Measurements from ENCODE around the gene CDKL5.

CDKL5 gene

DNA sequence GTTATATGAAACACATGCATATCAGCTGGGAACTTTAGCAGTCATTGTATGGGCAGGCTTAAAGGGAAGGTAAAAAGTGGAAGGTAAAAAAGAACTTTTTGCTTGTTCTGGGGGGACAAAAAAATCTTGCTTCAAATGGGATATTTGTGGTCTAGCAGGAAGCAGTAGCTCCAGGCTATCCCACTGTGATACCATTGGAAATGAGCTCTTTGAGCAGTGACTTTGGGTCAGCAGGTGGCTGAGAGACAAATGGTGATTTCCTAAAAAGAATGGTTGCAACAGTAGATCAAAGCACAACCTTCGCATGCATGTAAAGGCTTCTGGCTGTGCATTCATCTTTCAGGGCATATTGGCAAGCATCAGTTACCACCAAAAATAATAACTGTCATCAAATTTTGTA lies 140.3 kb downstream of the CDKL5 start:
- no peak overlapping the region for H3K4me3 ChIP-seq (ENCODE audit: low read length)
- TF ChIP-seq, protein P1, sequence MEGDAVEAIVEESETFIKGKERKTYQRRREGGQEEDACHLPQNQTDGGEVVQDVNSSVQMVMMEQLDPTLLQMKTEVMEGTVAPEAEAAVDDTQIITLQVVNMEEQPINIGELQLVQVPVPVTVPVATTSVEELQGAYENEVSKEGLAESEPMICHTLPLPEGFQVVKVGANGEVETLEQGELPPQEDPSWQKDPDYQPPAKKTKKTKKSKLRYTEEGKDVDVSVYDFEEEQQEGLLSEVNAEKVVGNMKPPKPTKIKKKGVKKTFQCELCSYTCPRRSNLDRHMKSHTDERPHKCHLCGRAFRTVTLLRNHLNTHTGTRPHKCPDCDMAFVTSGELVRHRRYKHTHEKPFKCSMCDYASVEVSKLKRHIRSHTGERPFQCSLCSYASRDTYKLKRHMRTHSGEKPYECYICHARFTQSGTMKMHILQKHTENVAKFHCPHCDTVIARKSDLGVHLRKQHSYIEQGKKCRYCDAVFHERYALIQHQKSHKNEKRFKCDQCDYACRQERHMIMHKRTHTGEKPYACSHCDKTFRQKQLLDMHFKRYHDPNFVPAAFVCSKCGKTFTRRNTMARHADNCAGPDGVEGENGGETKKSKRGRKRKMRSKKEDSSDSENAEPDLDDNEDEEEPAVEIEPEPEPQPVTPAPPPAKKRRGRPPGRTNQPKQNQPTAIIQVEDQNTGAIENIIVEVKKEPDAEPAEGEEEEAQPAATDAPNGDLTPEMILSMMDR (conservative IDR thresholded peaks at IDR 0.05; ENCODE audit: low read depth, low read length), result no peak
- DNase-seq (ENCODE audit: low read depth), result no peak

DNA sequence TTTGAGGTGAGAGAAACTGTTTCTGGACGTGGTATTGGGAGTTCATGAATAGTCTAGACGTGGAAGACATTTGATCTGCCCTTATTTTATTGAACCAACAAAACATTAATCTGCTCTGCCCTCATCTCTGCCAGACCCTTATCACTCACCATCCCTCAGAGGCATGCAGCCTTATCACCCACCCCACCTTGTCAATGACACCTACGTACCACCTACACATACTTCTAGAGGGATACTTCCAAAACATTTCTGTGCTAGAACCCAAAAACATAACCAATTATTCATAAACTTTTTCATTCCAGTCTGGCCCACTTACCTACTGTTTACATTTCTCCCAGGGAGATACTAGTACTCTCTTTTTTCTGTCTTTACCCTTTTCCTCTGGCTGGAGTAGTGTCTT lies 141.3 kb downstream of the CDKL5 start:
- TF ChIP-seq, protein P1 (conservative IDR thresholded peaks at IDR 0.05; ENCODE audit: low read depth, low read length), result no peak
- no peak overlapping the region for H3K4me3 ChIP-seq (ENCODE audit: low read length)
- DNase-seq (ENCODE audit: low read depth), result no peak

DNA sequence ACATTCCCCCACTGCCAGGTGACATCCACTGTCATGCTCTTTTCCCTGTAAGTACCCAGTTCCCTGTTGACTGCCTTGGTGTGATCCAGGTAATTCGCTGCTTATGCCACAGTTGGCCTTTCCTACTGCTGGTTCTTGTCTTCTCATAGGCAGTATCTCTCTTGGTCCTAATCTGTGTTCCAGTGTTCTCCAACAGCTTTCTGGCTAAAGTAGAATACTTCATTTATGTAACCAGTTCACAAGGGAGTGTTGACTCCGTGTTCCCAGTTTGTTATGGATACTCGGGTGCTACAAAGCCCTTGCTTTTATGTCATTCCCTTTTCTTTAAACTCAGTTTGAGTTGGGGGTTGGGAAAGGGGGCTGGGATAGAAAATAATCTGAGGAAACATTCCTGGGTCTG lies 148.1 kb downstream of the CDKL5 start:
- TF ChIP-seq, protein P1 (conservative IDR thresholded peaks at IDR 0.05; ENCODE audit: low read depth, low read length), result no peak
- no peak overlapping the region for H3K4me3 ChIP-seq (ENCODE audit: low read length)
- no peak for DNase-seq (ENCODE audit: low read depth)

DNA sequence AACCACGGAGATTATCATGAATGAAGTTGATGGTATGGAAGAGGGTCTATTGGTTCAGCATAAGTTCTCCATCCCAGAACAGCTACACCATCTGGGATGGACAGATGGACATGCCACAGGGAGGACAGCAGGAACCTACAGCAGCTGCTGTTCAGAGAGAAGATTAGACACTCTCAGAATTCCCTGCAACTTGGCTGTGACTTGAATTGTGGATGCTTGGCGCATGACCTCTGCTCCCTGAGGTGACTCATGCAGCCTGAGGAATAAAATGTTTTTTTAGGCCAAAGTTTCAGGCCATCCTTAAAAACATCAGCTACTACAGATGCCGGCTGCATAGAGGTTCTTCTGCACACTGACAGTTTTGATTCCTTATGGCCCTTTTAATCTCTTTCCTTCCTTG lies 149.2 kb downstream of the CDKL5 start:
- DNase-seq (ENCODE audit: low read depth), result peak; percentile 1

DNA sequence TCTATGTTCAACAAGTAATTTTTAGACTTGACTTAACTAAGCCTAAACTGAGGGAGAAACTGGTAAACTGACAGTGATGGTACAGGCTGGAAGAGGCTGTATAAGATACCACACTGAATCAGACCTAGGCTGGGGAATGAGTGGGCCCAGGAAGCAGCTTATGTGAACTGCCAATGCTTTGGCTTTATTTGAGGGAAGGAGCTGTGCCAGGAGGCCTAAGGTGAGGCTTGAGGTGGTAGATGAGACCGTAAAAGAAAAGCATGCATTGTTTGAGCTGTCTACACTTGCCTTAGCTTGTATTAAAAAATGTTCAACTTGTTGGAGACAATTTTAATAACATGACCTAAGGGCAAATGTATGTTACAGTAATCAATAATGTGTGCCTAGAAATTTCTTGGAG lies 150.3 kb downstream of the CDKL5 start:
- H3K4me3 ChIP-seq (ENCODE audit: low read length), result no peak overlapping the region
- DNase-seq (ENCODE audit: low read depth), result no peak
- TF ChIP-seq, protein P1 (conservative IDR thresholded peaks at IDR 0.05; ENCODE audit: low read depth, low read length), result no peak

More for the DNA sequence above, 149.2 kb downstream of the CDKL5 start:
- TF ChIP-seq, protein P1 (conservative IDR thresholded peaks at IDR 0.05; ENCODE audit: low read depth, low read length), result no peak
- H3K4me3 ChIP-seq (ENCODE audit: low read length), result no peak overlapping the region

DNA sequence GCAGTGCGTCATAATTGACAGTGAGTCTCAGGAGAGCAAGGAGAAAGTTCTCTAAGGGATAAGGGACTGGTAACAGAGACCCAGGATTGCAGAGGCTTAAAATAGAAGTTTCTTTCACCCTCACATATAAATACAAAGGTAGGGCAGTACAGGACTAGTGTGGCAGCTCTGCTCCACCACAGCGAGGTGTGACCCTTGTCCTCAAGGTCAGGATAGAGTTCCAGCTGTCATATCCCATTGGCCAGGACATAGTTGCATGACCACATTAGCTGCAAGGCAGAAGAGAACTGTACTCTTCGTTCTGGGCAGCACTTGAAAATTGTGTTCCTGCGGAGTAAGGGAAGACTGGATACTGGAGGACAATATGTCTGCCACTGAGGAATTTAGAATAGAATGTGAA lies 152.0 kb downstream of the CDKL5 start:
- TF ChIP-seq, protein P1 (conservative IDR thresholded peaks at IDR 0.05; ENCODE audit: low read depth, low read length), result no peak
- H3K4me3 ChIP-seq (ENCODE audit: low read length), result no peak overlapping the region
- no peak for DNase-seq (ENCODE audit: low read depth)

DNA sequence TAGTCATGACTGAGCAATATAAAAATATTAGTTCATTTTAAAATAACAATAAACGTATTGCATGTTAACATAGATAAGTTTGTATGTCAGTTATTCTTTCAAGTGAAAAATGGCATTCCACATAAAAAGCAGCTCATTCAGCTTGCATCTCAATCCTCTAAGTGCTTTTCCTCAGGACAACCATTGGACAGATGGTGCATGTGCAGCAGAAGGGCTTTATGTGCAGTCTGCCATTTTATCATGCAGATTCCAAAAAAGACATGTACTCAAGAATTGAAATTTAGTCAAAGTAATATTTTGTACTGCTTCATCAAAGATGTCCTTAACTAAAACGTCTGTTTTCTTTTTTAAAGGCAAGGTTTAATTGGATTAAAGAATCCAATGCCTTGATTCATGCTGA lies 153.1 kb downstream of the CDKL5 start:
- no peak overlapping the region for H3K4me3 ChIP-seq (ENCODE audit: low read length)
- no peak for DNase-seq (ENCODE audit: low read depth)
- TF ChIP-seq, protein P1 (conservative IDR thresholded peaks at IDR 0.05; ENCODE audit: low read depth, low read length), result no peak
